ENCODE measurements around the gene RNF115.
A peak's percentile ranks its signal among the peaks of the same experiment; 100 is the strongest.

Gene RNF115

DNA sequence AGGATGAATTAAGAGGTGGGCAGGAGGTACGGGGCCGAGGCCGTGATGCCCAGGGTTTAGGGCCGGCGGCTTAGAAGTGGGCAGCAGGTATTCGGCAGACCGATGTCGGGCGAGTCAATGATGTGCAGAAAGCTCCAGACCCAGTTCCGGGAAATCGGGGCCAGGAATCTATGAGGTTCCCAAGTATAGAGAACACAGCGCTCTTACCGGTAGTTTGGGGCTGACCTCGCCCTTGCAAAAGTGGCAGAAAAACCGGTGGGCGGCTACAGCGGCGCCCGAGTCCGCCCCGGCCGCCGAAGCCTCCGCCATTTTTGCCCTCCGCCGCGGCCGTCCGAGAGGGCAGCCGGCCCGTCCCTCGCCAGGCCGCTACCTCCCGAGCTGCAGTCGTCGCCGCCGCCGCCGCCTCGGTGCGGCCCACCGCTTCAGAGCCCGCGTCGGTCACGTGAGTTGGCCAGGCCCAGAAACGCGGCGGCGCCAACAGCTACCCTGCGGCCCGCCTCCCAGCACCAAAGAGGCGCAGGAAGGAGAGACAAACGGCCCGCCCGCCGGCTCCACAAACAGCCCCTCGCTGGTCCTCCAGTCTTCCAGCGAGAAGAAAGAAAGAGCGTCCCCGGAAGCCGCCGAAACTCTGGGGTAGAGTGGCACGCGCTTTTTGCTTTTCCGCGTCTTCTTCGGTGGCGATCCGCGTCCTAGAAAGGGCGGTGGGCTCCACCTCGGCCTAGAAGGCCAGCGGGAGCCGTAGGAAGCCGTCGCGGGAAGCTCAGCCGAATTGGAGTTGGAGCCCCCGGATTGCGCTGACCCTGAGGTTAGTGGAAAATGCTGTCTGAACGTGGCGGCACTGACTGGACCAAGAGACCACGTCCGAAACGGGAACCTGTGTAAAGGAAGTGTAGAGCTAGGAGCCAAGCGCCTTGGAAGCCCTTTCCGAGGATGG is at the start of gene RNF115, which contains the start of gene POLR3C:
Gene RNF115, minus strand, starts transcription at position 531 of the 934 bp plus-strand sequence. Its CDS starts 222 bp downstream, at position 309.
Gene POLR3C, plus strand, starts transcription at position 636 of the 934 bp plus-strand sequence. CDS start 1,577 bp downstream, outside the sequence.
- H3K36me3 ChIP-seq (ENCODE audit: control insufficient read depth, insufficient read depth, low read length): peaks cover 10% of the 10 kb centered on the region
- H3K9ac ChIP-seq (ENCODE audit: low read length): peak within 1 kb of the TSS; percentile 96
- no peaks in the 10 kb centered on the region for H3K9me3 ChIP-seq (ENCODE audit: control insufficient read depth, low read length)
- peak within 1 kb of the TSS; percentile 84 for H3K4me3 ChIP-seq (ENCODE audit: low read length)
- H3K27me3 ChIP-seq (ENCODE audit: control insufficient read depth, insufficient read depth, low read length): no peaks in the 10 kb centered on the region
- H3K4me1 ChIP-seq (ENCODE audit: control insufficient read depth, insufficient read depth, low read length): no peaks in the 10 kb centered on the region

DNA sequence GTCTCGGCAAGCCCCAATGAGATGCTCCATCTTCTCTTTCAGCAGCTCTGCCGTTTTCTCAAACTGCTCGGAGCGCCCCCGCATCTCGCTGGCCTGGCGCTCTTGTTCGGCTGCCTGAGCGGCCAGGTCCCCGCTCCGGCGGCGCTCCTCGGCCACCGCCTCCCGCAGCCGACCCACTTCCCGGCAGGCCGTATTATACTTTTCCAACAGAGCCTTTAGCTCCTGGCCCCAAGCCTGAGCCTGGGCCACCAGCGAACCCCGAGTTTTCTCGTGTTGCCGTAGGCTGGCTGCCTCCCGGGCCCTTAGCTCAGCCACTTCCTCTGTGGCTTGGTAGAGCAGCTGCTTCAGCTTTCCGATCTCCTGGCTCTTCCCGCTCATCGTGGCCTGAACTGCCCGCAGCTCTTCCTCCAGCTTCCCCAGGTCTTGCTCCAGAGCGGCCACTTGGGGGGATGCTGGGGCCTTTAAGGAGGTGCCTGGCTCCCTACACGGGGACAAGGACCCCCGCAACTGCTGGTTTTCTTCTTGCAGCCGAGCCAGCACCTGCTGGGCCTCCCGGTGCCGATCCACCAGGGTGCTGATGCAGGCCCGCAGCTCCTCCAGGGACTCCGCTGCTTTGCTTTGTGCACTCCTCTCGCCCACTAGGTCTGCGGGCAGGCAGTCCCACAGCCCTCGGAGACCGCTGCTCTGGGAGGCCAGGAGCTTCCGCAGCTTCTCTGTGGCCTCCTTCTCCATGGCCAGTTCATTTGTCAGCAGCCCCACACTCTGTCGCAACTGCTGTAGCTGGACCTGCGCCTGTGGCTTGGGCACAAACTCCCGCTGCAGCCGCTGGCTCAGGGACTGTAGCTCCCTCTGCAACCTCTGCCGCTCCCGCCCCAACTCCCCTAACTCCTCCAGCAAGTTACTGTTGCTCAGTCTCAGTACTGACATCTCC is 48.4 kb upstream of the RNF115 start:
- H3K36me3 ChIP-seq (ENCODE audit: control insufficient read depth, insufficient read depth, low read length): no peaks in the 10 kb centered on the region
- peak overlapping the region; percentile 64 for H3K9ac ChIP-seq (ENCODE audit: low read length)
- H3K4me3 ChIP-seq (ENCODE audit: low read length): peak overlapping the region; percentile 36
- H3K27me3 ChIP-seq (ENCODE audit: control insufficient read depth, insufficient read depth, low read length): no peaks in the 10 kb centered on the region
- H3K4me1 ChIP-seq (ENCODE audit: control insufficient read depth, insufficient read depth, low read length): peaks cover 5% of the 10 kb centered on the region
- H3K9me3 ChIP-seq (ENCODE audit: control insufficient read depth, low read length): no peaks in the 10 kb centered on the region

DNA sequence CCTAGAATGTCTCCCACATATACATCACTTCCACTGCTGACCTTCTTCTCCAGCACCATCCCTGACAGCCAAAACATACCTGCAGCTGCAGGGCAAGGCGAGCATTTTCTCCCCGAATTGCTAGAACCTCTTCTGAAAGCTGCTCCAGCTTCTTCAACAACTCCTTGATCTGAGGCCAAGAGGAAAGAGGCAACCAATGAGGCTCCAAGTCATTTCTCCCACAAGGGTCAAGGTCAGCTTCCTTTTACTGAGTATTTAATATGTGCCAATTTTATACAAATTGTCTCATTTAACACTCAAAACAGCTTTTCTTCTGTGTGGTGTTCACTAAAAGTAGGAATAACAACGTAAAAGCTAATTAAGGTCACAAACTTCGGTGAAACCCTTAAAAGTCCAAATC is 44.3 kb upstream of the RNF115 start:
- H3K27me3 ChIP-seq (ENCODE audit: control insufficient read depth, insufficient read depth, low read length): no peaks in the 10 kb centered on the region
- peaks cover 4% of the 10 kb centered on the region for H3K4me1 ChIP-seq (ENCODE audit: control insufficient read depth, insufficient read depth, low read length)
- H3K36me3 ChIP-seq (ENCODE audit: control insufficient read depth, insufficient read depth, low read length): no peaks in the 10 kb centered on the region
- no peak overlapping the region for H3K4me3 ChIP-seq (ENCODE audit: low read length)
- no peaks in the 10 kb centered on the region for H3K9me3 ChIP-seq (ENCODE audit: control insufficient read depth, low read length)
- no peak overlapping the region for H3K9ac ChIP-seq (ENCODE audit: low read length)

DNA sequence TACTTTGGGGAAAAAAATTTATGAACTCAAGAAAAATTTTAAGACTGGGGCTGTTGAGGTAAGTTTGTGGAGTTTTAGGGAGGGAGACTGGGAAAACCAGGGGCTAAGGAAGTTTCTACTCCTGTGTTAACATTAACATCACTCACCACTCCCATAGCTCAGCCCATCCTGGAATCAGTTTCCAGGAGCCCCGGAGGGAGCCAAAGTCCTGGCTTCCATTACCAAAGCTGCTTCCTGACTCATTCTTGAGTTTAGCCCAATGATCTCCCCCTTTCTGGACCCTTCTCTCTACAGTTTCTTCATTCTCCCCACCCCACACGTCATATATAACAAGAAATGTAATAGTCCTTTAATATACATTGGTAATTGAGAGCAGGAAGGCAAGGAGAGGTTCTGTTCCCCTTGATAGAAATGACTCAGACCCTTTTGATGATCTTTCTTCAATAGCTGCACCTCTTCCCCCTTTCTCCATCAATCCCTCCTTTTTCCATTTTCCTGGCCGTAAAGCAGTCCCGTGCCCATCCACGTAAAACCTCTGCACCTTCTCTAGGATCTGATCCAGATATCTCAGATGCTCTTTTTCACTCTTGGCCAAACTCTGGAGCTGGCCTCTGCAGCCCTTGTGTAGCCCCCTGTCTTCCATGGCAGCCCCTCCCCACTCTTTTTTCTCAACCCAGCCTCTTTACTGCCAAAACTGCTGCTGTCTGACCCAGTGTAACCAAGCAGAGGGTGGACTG is 39.6 kb upstream of the RNF115 start:
- H3K27me3 ChIP-seq (ENCODE audit: control insufficient read depth, insufficient read depth, low read length): no peaks in the 10 kb centered on the region
- H3K9ac ChIP-seq (ENCODE audit: low read length): no peak overlapping the region
- peaks cover 15% of the 10 kb centered on the region for H3K4me1 ChIP-seq (ENCODE audit: control insufficient read depth, insufficient read depth, low read length)
- H3K9me3 ChIP-seq (ENCODE audit: control insufficient read depth, low read length): no peaks in the 10 kb centered on the region
- no peak overlapping the region for H3K4me3 ChIP-seq (ENCODE audit: low read length)
- H3K36me3 ChIP-seq (ENCODE audit: control insufficient read depth, insufficient read depth, low read length): no peaks in the 10 kb centered on the region

DNA sequence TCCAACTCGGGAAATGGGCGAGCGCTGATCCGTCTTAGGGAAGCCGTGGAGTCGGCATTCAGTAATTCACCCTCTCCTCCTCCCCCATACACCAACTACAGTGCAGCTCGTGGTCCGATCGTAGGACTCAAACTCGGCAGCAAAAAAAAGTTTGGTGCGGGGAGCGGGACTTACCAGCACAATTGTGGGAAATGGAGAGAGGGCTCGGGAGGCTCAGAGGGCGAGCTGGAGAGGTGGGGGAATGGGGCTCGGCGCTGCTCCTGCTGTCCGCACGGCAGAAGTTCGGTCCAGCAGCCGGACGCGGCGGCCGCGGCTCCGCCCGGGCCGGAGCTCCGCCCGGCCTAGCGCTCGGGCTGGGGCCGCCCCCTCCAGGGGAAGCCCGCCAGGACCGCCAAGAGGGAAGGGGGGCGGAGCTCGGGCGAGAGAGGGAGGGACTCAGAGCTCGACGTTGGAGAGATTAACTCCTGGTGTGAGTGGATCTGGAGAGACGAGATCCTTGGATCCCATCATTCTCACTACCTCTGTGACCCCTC is 35.7 kb upstream of the RNF115 start:
- Histone ChIP-seq H3K9ac (ENCODE audit: low read length) (peak overlapping the region; percentile 80), H3K36me3 (ENCODE audit: control insufficient read depth, insufficient read depth, low read length) (peaks cover 9% of the 10 kb centered on the region), H3K27me3 (ENCODE audit: control insufficient read depth, insufficient read depth, low read length) (no peaks in the 10 kb centered on the region), H3K4me1 (ENCODE audit: control insufficient read depth, insufficient read depth, low read length) (peaks cover 27% of the 10 kb centered on the region), H3K9me3 (ENCODE audit: control insufficient read depth, low read length) (no peaks in the 10 kb centered on the region), H3K4me3 (ENCODE audit: low read length) (peak overlapping the region; percentile 93)

DNA sequence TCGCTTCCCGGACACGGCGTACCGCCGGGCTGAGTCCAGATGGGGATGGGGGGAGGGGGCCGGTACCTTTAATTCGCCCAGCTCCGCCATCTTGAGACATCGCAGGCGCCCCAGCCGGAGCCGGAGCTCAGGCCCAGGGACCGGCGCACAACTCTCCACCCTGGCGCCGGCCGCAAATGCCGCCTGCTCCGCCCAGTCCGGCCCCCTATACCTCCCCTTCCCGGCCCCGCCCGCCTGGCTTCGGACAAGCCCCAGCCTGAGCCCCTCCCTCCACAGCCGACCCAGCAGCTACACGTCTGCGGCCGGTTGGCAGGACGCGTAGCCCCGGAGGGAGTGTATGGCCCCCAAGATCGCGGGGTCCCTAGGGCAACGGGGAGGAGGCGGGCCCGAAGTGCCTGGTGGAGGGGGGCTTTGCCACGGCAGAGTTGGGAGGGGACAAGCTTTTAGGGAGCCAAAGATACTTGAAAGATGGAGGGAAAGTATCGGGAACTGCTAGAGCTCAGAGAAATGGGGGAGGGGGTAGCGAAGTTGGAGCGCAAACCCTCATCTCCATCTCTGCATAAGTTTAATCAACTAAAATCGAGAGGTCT is 35.1 kb upstream of the RNF115 start, which contains the start of gene PIAS3:
Gene PIAS3, minus strand, starts transcription at position 181 of the 590 bp plus-strand sequence. Its CDS starts 91 bp downstream, at position 90.
- H3K36me3 ChIP-seq (ENCODE audit: control insufficient read depth, insufficient read depth, low read length): peaks cover 15% of the 10 kb centered on the region
- peak within 1 kb of the TSS; percentile 80 for H3K9ac ChIP-seq (ENCODE audit: low read length)
- H3K27me3 ChIP-seq (ENCODE audit: control insufficient read depth, insufficient read depth, low read length): no peaks in the 10 kb centered on the region
- no peaks in the 10 kb centered on the region for H3K9me3 ChIP-seq (ENCODE audit: control insufficient read depth, low read length)
- peaks cover 27% of the 10 kb centered on the region for H3K4me1 ChIP-seq (ENCODE audit: control insufficient read depth, insufficient read depth, low read length)
- H3K4me3 ChIP-seq (ENCODE audit: low read length): peak within 1 kb of the TSS; percentile 93

DNA sequence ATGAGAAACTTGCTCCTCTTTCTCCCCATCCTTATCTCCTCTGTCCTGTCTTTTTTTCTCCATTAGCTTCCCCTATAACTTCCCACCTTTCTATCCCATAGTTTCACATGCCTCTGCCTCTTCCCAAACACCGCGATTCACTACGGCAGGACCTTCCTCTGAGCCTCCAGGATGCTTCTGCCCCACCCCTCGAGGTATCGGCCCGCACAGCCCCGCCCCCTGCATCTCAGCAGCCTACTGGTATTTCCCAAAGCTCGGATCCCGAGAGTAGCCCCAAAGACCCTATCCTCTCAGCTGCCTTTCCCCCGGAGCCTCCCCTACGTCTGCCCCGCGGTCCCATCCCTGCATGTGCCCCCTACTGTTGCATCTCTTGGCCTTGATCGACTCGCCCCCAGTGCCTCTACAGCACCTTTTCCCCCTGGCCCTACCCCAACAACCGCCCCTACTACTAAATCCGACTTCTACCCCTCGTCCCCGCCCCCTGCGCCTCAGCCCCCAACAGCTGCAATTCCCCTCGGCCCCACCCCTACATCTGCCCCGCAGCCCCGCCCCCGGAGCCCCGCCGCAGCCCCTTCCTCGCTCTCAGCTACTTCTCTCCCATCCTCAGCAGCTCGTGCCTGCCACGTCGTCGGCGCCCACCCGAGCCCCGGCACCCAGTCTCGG is 34.5 kb upstream of the RNF115 start:
- peaks cover 27% of the 10 kb centered on the region for H3K4me1 ChIP-seq (ENCODE audit: control insufficient read depth, insufficient read depth, low read length)
- peaks cover 20% of the 10 kb centered on the region for H3K36me3 ChIP-seq (ENCODE audit: control insufficient read depth, insufficient read depth, low read length)
- no peaks in the 10 kb centered on the region for H3K9me3 ChIP-seq (ENCODE audit: control insufficient read depth, low read length)
- H3K27me3 ChIP-seq (ENCODE audit: control insufficient read depth, insufficient read depth, low read length): no peaks in the 10 kb centered on the region
- peak overlapping the region; percentile 80 for H3K9ac ChIP-seq (ENCODE audit: low read length)
- H3K4me3 ChIP-seq (ENCODE audit: low read length): peak overlapping the region; percentile 93

DNA sequence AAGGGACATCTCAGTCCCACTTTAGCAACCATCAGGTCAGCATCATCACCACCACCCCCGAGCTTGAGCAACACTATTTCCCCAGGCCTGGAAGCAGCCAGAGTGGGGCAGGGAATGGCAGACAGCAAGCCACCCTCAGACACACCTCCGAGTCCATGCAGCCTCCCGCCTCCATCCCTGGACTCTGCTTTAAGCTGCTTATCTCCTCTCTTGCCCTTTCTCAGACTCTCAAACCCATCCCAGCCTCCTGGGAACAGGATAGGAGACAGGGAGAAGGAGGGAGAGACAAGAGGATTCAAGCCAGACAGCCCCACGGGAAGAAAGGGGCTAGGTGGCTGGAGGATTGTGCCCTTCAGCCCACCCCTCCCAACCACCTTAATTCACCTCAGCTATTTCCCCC is 33.3 kb upstream of the RNF115 start:
- Histone ChIP-seq H3K9me3 (ENCODE audit: control insufficient read depth, low read length) (no peaks in the 10 kb centered on the region), H3K9ac (ENCODE audit: low read length) (no peak overlapping the region), H3K4me3 (ENCODE audit: low read length) (no peak overlapping the region), H3K27me3 (ENCODE audit: control insufficient read depth, insufficient read depth, low read length) (no peaks in the 10 kb centered on the region), H3K36me3 (ENCODE audit: control insufficient read depth, insufficient read depth, low read length) (peaks cover 20% of the 10 kb centered on the region), H3K4me1 (ENCODE audit: control insufficient read depth, insufficient read depth, low read length) (peaks cover 27% of the 10 kb centered on the region)

DNA sequence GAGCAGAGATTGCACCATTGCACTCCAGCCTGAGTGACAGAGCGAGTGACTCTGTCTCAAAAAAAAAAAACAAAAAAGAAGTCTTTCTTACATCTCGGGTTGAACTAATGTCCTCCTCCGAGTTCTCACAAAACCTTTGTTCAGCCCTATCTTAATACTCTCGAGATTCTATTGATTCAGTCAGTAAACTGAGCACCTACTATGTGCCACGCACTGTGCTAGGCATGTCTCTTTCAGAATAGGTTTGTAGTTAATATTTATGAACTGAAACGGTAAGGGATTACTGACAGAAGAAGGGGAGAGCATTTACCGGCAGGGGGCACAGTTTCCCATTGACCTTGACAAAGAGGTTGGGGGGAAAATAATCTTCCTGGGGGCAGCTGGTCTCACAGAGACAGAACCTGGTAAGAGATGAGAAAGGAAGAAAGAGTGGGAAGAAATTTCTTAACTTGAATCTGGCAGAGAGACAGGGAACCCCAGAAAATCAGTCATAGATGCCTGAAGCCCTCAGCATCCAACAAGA is 31.6 kb upstream of the RNF115 start:
- Histone ChIP-seq H3K4me1 (ENCODE audit: control insufficient read depth, insufficient read depth, low read length) (peaks cover 22% of the 10 kb centered on the region), H3K27me3 (ENCODE audit: control insufficient read depth, insufficient read depth, low read length) (no peaks in the 10 kb centered on the region), H3K9me3 (ENCODE audit: control insufficient read depth, low read length) (no peaks in the 10 kb centered on the region), H3K4me3 (ENCODE audit: low read length) (no peak overlapping the region), H3K9ac (ENCODE audit: low read length) (no peak overlapping the region), H3K36me3 (ENCODE audit: control insufficient read depth, insufficient read depth, low read length) (peaks cover 25% of the 10 kb centered on the region)

DNA sequence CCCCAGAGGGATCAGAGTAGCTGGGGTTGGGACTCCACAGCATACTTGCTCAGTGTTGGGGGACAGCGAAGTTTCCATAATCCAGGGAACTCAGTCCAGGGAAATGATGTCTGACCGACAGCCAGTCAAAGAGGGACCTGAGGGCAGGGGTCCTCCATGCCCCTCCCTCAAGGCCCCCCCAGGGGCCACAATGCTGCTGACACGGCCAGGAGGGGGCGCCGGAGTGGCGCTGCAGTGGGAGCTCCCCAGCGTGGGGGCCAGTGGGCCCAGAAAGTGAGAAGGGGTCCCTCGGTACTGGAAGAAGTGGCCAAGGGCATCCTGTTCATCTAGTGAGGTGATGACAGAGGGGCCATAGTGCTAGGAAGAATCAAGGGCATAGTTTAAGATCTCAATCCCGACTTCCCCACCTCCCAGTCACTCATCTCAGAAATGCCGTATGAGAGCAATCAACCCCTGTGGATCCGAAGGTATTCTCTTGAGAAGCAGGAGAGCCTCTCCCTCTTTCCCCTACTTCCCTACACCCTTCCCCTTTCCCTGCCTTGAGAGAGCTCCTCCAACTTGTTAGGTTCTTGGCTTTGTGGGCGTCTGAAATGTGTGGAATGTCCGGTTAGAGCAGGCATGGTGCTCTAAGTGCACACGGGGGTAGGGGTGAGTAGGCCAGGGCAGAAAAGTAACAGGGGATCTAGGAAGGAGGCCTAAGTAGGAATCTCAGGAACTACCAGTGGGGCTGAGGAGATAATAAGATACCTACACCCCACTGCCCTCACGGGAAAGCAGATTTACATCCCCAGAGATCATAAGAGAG is 25.7 kb upstream of the RNF115 start:
- H3K4me1 ChIP-seq (ENCODE audit: control insufficient read depth, insufficient read depth, low read length): peaks cover 17% of the 10 kb centered on the region
- no peak overlapping the region for H3K4me3 ChIP-seq (ENCODE audit: low read length)
- peaks cover 17% of the 10 kb centered on the region for H3K36me3 ChIP-seq (ENCODE audit: control insufficient read depth, insufficient read depth, low read length)
- no peaks in the 10 kb centered on the region for H3K27me3 ChIP-seq (ENCODE audit: control insufficient read depth, insufficient read depth, low read length)
- no peak overlapping the region for H3K9ac ChIP-seq (ENCODE audit: low read length)
- no peaks in the 10 kb centered on the region for H3K9me3 ChIP-seq (ENCODE audit: control insufficient read depth, low read length)
